ENCODE data around the gene CLDN34. TPM values are rescaled to one million over a fixed set of nuclear protein-coding genes. Genes with fewer than 3 reads are reported as not detected.

CLDN34 gene
- total and polyA plus RNA-seq, 4 donors, result 0.50 TPM; not detected in 3

- peak overlapping the region in 1 of 3 donors; percentile 74 for H3K4me3 ChIP-seq (ENCODE audit: low read depth in 1 of 3, low read length in 3 of 3)
- TF ChIP-seq ZBTB33 (IDR thresholded peaks at IDR 0.05) (no peak), SP1 (IDR thresholded peaks at IDR 0.05) (no peak), JUND (IDR thresholded peaks at IDR 0.05) (no peak), RXRA (IDR thresholded peaks at IDR 0.05) (no peak), GABPA (IDR thresholded peaks at IDR 0.05 in 1 of 2, conservative IDR thresholded peaks at IDR 0.05 in 1 of 2) (no peak), MAX (IDR thresholded peaks at IDR 0.05) (no peak), RAD21 (IDR thresholded peaks at IDR 0.05) (no peak), FOXA1 (IDR thresholded peaks at IDR 0.05) (no peak), EGR1 (IDR thresholded peaks at IDR 0.05; ENCODE audit: low read depth in 2 of 2) (no peak), NR2F2 (IDR thresholded peaks at IDR 0.05) (no peak), TAF1 (conservative IDR thresholded peaks at IDR 0.05) (no peak), YY1 (IDR thresholded peaks at IDR 0.05) (no peak), ATF3 (IDR thresholded peaks at IDR 0.05) (no peak), HNF4A (conservative IDR thresholded peaks at IDR 0.05) (no peak)
- H3K27me3 ChIP-seq (ENCODE audit: control insufficient read depth in 4 of 4, insufficient read depth in 4 of 4, low read length in 3 of 4), result no peaks in the 10 kb centered on the region
- no peak overlapping the region for H3K9ac ChIP-seq (ENCODE audit: low read depth in 1 of 2, low read length in 2 of 2)
- H3K4me1 ChIP-seq (ENCODE audit: control insufficient read depth in 4 of 4, insufficient read depth in 4 of 4, low read length in 3 of 4), result peaks cover 0 to 6% (median under 1%) of the 10 kb centered on the region in 4 donors
- peak overlapping the region in 1 of 2 donors; percentile 54 for H3K27ac ChIP-seq (ENCODE audit: low read depth in 1 of 2, low read length in 2 of 2)
- no peaks in the 10 kb centered on the region for H3K36me3 ChIP-seq (ENCODE audit: control insufficient read depth in 4 of 4, insufficient read depth in 3 of 4, low read depth in 1 of 4, low read length in 3 of 4)
- no peak for DNase-seq (ENCODE audit: low spot score)
- 72% methylated on average over 11 of the region's 11 CpGs for WGBS
- no peaks in the 10 kb centered on the region for H3K9me3 ChIP-seq (ENCODE audit: control insufficient read depth in 4 of 4, low read length in 3 of 4)
Observed at GRCh38 chrX:10016519-10017132, 49.5 kb downstream of the CLDN34 start.

GRCh38 chrX:10017872-10018271 is 50.7 kb downstream of the CLDN34 start:
- Histone ChIP-seq H3K27ac (ENCODE audit: low read depth in 1 of 2, low read length in 2 of 2) (no peak overlapping the region), H3K9me3 (ENCODE audit: control insufficient read depth in 4 of 4, low read length in 3 of 4) (no peaks in the 10 kb centered on the region), H3K4me3 (ENCODE audit: low read depth in 1 of 3, low read length in 3 of 3) (no peak overlapping the region), H3K4me1 (ENCODE audit: control insufficient read depth in 4 of 4, insufficient read depth in 4 of 4, low read length in 3 of 4) (peaks cover 0 to 6% (median under 1%) of the 10 kb centered on the region in 4 donors), H3K9ac (ENCODE audit: low read depth in 1 of 2, low read length in 2 of 2) (no peak overlapping the region), H3K36me3 (ENCODE audit: control insufficient read depth in 4 of 4, insufficient read depth in 3 of 4, low read depth in 1 of 4, low read length in 3 of 4) (no peaks in the 10 kb centered on the region), H3K27me3 (ENCODE audit: control insufficient read depth in 4 of 4, insufficient read depth in 4 of 4, low read length in 3 of 4) (peaks cover 0 to 3% (median 0%) of the 10 kb centered on the region in 4 donors)
- no peak for TF ChIP-seq HNF4A (conservative IDR thresholded peaks at IDR 0.05)
- no peak for TF ChIP-seq TAF1 (conservative IDR thresholded peaks at IDR 0.05)
- TF ChIP-seq HNF4G (IDR thresholded peaks at IDR 0.05), result no peak
- no peak for TF ChIP-seq SP1 (IDR thresholded peaks at IDR 0.05)
- no peak for TF ChIP-seq GABPA (IDR thresholded peaks at IDR 0.05 in 1 of 2, conservative IDR thresholded peaks at IDR 0.05 in 1 of 2)
- no peak for TF ChIP-seq ATF3 (IDR thresholded peaks at IDR 0.05)
- no peak for TF ChIP-seq MAX (IDR thresholded peaks at IDR 0.05)
- TF ChIP-seq RXRA (IDR thresholded peaks at IDR 0.05), result no peak
- TF ChIP-seq NR2F2 (IDR thresholded peaks at IDR 0.05), result no peak
- TF ChIP-seq YY1 (IDR thresholded peaks at IDR 0.05), result no peak
- TF ChIP-seq ZBTB33 (IDR thresholded peaks at IDR 0.05), result no peak
- TF ChIP-seq JUND (IDR thresholded peaks at IDR 0.05), result no peak
- TF ChIP-seq FOXA1 (IDR thresholded peaks at IDR 0.05), result no peak
- no peak for TF ChIP-seq CTCF (IDR thresholded peaks at IDR 0.05; ENCODE audit: low read depth, low read length, missing input control)
- TF ChIP-seq EGR1 (IDR thresholded peaks at IDR 0.05; ENCODE audit: low read depth in 2 of 2), result no peak
- TF ChIP-seq RAD21 (IDR thresholded peaks at IDR 0.05), result no peak
- TF ChIP-seq FOXA2 (IDR thresholded peaks at IDR 0.05), result no peak
- no peak for TF ChIP-seq REST (IDR thresholded peaks at IDR 0.05)
- DNase-seq (ENCODE audit: low spot score), result no peak
- WGBS, result 70% methylated on average over 8 of the region's 8 CpGs
